Myocyte (in vitro differentiated cells): ENCODE results near the gene ZNF324. TPM values are rescaled to one million over a fixed set of nuclear protein-coding genes. Genes with fewer than 3 reads are reported as not detected.

Source experiments
- DNase-seq: peaks from one replicate; pipeline ENCODE4 v3.0.0-alpha.2; 2012; ENCODE audit warnings: low read depth
- total RNA-seq: library from RNA; depleted of rRNA; stranded (reverse); fragments of >200 nt; gene quantifications from 2 replicates; pipeline ENCODE4 v1.2.3, GENCODE V29; 2014

Gene ZNF324
- total RNA-seq, 1 donor from 2014 or later = 15.3 TPM

- no peak for DNase-seq
These were observed 55.8 kb downstream of the ZNF324 start for GRCh38 chr19:58522709-58523108.

Other genes with a start within 250 kb of the ZNF324 start
- gene ZNF544, start 238.2 kb upstream of the ZNF324 start, total RNA-seq = 30.2 and 39.2 TPM in 2 replicates
- 7.6 and 8.0 TPM in 2 replicates for gene ZNF8, start 188.1 kb upstream of the ZNF324 start, total RNA-seq
- 33.9 and 54.9 TPM in 2 replicates for gene ERVK3-1, start 161.7 kb upstream of the ZNF324 start, total RNA-seq
- 2.8 and 3.5 TPM in 2 replicates for gene ZSCAN22, start 140.1 kb upstream of the ZNF324 start, total RNA-seq
- 31.5 and 49.6 TPM in 2 replicates for gene A1BG, start 113.6 kb upstream of the ZNF324 start, total RNA-seq
- gene ZNF497, start 104.3 kb upstream of the ZNF324 start, total RNA-seq = 1.5 and 1.7 TPM in 2 replicates
- 5.5 and 5.8 TPM in 2 replicates for gene ZNF837, start 86.0 kb upstream of the ZNF324 start, total RNA-seq
- 1,152 and 1,471 TPM in 2 replicates for gene RPS5, start 79.8 kb upstream of the ZNF324 start, total RNA-seq
- not detected in 2 replicates for gene RNF225, start 71.4 kb upstream of the ZNF324 start, total RNA-seq
- 12.7 and 19.4 TPM in 2 replicates for gene ZNF584, start 58.4 kb upstream of the ZNF324 start, total RNA-seq
- 6.1 and 6.9 TPM in 2 replicates for gene ZNF132, start 26.9 kb upstream of the ZNF324 start, total RNA-seq
- gene ZNF324B, start 15.5 kb upstream of the ZNF324 start, total RNA-seq = 6.8 and 8.3 TPM in 2 replicates
- 12.6 and 14.1 TPM in 2 replicates for gene ZNF446, start 9.3 kb downstream of the ZNF324 start, total RNA-seq
- 2.9 and 4.5 TPM in 2 replicates for gene SLC27A5, start 44.9 kb downstream of the ZNF324 start, total RNA-seq
- gene ZBTB45, start 52.7 kb downstream of the ZNF324 start, total RNA-seq = 7.2 and 10.9 TPM in 2 replicates
- gene TRIM28, start 77.0 kb downstream of the ZNF324 start, total RNA-seq = 238 and 268 TPM in 2 replicates
- 120 and 132 TPM in 2 replicates for gene CHMP2A, start 88.0 kb downstream of the ZNF324 start, total RNA-seq
- gene UBE2M, start 91.5 kb downstream of the ZNF324 start, total RNA-seq = 76.1 and 92.4 TPM in 2 replicates
- 20.4 and 22.3 TPM in 2 replicates for gene MZF1, start 106.3 kb downstream of the ZNF324 start, total RNA-seq